ENCODE data around the gene CD14. TPM values are rescaled to one million over a fixed set of nuclear protein-coding genes. Genes with fewer than 3 reads are reported as not detected.

CD14 gene
- total RNA-seq, 1 experiment from 2014 or later, result 0.42 TPM

DNA sequence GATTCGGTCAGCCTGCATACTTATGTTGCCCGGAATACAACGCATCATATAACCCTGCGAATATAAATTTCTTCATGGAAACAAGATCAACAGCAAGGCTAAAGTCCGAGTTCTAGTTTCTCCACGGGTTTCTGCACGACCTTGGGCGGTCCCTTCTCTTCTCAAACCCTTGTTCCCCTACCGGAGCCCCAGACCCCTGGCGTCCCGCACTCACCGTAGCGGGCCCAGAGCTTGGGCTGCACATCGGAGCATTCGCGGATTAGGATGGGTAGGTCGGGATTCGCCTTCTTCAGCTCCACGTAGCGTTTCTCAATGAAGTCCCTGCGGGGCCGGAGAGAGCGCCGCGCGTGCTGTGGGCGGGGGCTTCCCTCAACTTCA, 14.1 kb upstream of the CD14 start:
- Histone ChIP-seq H3K79me2 (ENCODE audit: insufficient read depth, low read length) (peaks cover 55% of the 10 kb centered on the region), H3K4me2 (ENCODE audit: low read length) (peak overlapping the region; percentile 81), H3K27ac (ENCODE audit: low read depth, low read length) (peak overlapping the region; percentile 53), H3K9ac (ENCODE audit: low read length) (peak overlapping the region; percentile 86), H2AFZ (ENCODE audit: low read depth, low read length, poor library complexity, severe bottlenecking) (no peak overlapping the region), H4K20me1 (ENCODE audit: insufficient read depth) (no peaks in the 10 kb centered on the region), H3K36me3 (ENCODE audit: control insufficient read depth in 1 of 2, insufficient read depth in 2 of 2, low read length in 2 of 2) (peaks cover 30 to 44% of the 10 kb centered on the region in 2 experiments), H3K9me2 (ENCODE audit: insufficient read depth) (no peaks in the 10 kb centered on the region), H3K4me1 (ENCODE audit: control insufficient read depth in 1 of 2, insufficient read depth in 2 of 2, low read length in 2 of 2) (peaks cover 6 to 11% of the 10 kb centered on the region in 2 experiments), H3K27me3 (ENCODE audit: insufficient read depth, low read length) (no peaks in the 10 kb centered on the region), H3K9me3 (ENCODE audit: control insufficient read depth in 1 of 2, insufficient read depth in 1 of 2, low read depth in 1 of 2, low read length in 2 of 2) (no peaks in the 10 kb centered on the region), H3K4me3 (replicated peaks in 1 of 2; ENCODE audit: low read depth in 1 of 2, low read length in 2 of 2) (peak overlapping the region; percentile 84 to 86)
- no peak for TF ChIP-seq SRF (IDR thresholded peaks at IDR 0.05; ENCODE audit: low read depth)
- no peak for TF ChIP-seq ZNF274 (IDR thresholded peaks at IDR 0.05; ENCODE audit: low read depth, low read length)
- TF ChIP-seq, protein P1, sequence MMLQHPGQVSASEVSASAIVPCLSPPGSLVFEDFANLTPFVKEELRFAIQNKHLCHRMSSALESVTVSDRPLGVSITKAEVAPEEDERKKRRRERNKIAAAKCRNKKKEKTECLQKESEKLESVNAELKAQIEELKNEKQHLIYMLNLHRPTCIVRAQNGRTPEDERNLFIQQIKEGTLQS (IDR thresholded peaks at IDR 0.05), result no peak
- TF ChIP-seq ELF1 (IDR thresholded peaks at IDR 0.05; ENCODE audit: borderline replicate concordance, low read depth), result no peak
- no peak for TF ChIP-seq YY1 (IDR thresholded peaks at IDR 0.05; ENCODE audit: extremely low read depth, insufficient replicate concordance, low read depth, low read length)
- TF ChIP-seq, protein P2, sequence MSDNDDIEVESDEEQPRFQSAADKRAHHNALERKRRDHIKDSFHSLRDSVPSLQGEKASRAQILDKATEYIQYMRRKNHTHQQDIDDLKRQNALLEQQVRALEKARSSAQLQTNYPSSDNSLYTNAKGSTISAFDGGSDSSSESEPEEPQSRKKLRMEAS (IDR thresholded peaks at IDR 0.05), result no peak
- no TSS peak for BruUV-seq (replicated peaks)
- intact Hi-C loops (cut with micrococcal nuclease), result loop anchor here (1.0 to 10.0 kb wide), 3 partner anchors 17 to 392 kb away; partner anchors contain the start of gene WDR55
- CTCF ChIA-PET, result interaction anchor here (1.0 to 1.3 kb wide), 4 partner anchors 8 to 300 kb away, joined by 3 to 8 read pairs (median 6); partner anchors contain the start of genes HBEGF and TMCO6
- ATAC-seq (peak; percentile 24), DNase-seq (ENCODE audit: low read depth, low spot score) (no peak)
- RAD21 ChIA-PET (ENCODE audit: low non-redundant PET in 1 of 2, low total read pairs in 2 of 2, uncharacterized antibody in 2 of 2, unreplicated experiment in 2 of 2), result interaction anchor here in 1 of 2 experiments (0.7 kb wide), 1 partner anchor 64 kb away, joined by 4 read pairs; no protein-coding TSS in a partner anchor
- POLR2A ChIA-PET, result interaction anchor here (0.5 to 1.4 kb wide), 15 partner anchors 8 to 302 kb away, joined by 3 to 17 read pairs (median 4); partner anchors contain the start of genes HARS1, HARS2, HBEGF and SRA1

DNA sequence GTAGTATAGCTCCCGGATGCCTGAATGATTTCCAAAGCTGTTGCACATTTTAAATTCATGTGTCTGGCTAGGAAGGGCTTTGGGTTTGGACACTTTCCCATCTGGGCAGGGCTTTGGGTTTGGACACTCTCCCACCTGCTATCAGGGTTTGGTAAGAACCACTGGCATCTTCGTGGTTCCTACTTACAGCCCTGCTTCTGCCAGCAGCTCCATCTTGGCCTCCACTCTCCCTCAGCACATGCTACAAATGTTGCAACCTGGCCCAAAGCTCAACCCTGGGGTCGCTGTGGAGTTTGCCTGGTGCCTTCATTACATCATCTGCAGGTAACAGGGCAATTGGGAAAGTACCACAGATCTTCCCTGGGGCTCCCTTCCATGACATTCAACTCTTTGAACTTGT, 9.7 kb upstream of the CD14 start:
- no TSS peak for BruUV-seq (replicated peaks)
- no peak overlapping the region for H2AFZ ChIP-seq (ENCODE audit: low read depth, low read length, poor library complexity, severe bottlenecking)

More for the DNA sequence above, 9.7 kb upstream of the CD14 start:
- no peak for ATAC-seq
- Histone ChIP-seq H3K9me2 (ENCODE audit: insufficient read depth) (no peaks in the 10 kb centered on the region), H3K9me3 (ENCODE audit: control insufficient read depth in 1 of 2, insufficient read depth in 1 of 2, low read depth in 1 of 2, low read length in 2 of 2) (no peaks in the 10 kb centered on the region), H3K4me3 (replicated peaks in 1 of 2; ENCODE audit: low read depth in 1 of 2, low read length in 2 of 2) (no peak overlapping the region), H3K9ac (ENCODE audit: low read length) (no peak overlapping the region), H4K20me1 (ENCODE audit: insufficient read depth) (no peaks in the 10 kb centered on the region), H3K27me3 (ENCODE audit: insufficient read depth, low read length) (no peaks in the 10 kb centered on the region), H3K36me3 (ENCODE audit: control insufficient read depth in 1 of 2, insufficient read depth in 2 of 2, low read length in 2 of 2) (peaks cover 13 to 29% of the 10 kb centered on the region in 2 experiments), H3K4me1 (ENCODE audit: control insufficient read depth in 1 of 2, insufficient read depth in 2 of 2, low read length in 2 of 2) (peaks cover 7 to 19% of the 10 kb centered on the region in 2 experiments), H3K79me2 (ENCODE audit: insufficient read depth, low read length) (peaks cover 39% of the 10 kb centered on the region), H3K4me2 (ENCODE audit: low read length) (no peak overlapping the region), H3K27ac (ENCODE audit: low read depth, low read length) (no peak overlapping the region)
- no peak for DNase-seq (ENCODE audit: low read depth, low spot score)
- CTCF ChIA-PET, result no interaction called here
- TF ChIP-seq, protein P1 (IDR thresholded peaks at IDR 0.05), result no peak
- RAD21 ChIA-PET (ENCODE audit: low non-redundant PET in 1 of 2, low total read pairs in 2 of 2, uncharacterized antibody in 2 of 2, unreplicated experiment in 2 of 2), result no interaction called here
- intact Hi-C loops (cut with micrococcal nuclease), result loop anchor here (10.0 kb wide), 1 partner anchor 388 kb away; no protein-coding TSS in a partner anchor
- POLR2A ChIA-PET, result no interaction called here
